IMR-90 (cell line): ENCODE results near the gene HOXA2. TPM values are rescaled to one million over a fixed set of nuclear protein-coding genes. Genes with fewer than 3 reads are reported as not detected.

Experiments used
- ATAC-seq: fragments of 200-7000 bp; cut with Tn5 transposase; 2 replicates; pipeline ENCODE4 v1.9.1; 2020; ENCODE audit warnings: low read depth, mild to moderate bottlenecking, moderate library complexity
- BruUV-seq: library from RNA; stranded (reverse); fragments of 400-500 nt; replicated peaks from 2 replicates; lab custom pipeline; 2021; lab: Mats Ljungman, UMichigan
- CTCF ChIA-PET: fragments of 300-600 bp; formaldehyde crosslinking; extraction: SDS; loops from one replicate; lab custom pipeline; 2021; ENCODE audit warnings: antibody characterized with exemption; lab: Yijun Ruan, JAX
- POLR2A ChIA-PET: fragments of 300-600 bp; sonication (Branson Sonifier 250); formaldehyde crosslinking; loops from one replicate; lab custom pipeline; 2022; ENCODE audit warnings: antibody characterized with exemption; ENCODE audit not compliant: unreplicated experiment; lab: Charles Lee
- DNase-seq: peaks from one replicate; pipeline ENCODE4 v3.0.0; 2013
- H2AFZ ChIP-seq: replicated peaks from 2 replicates; pipeline ENCODE3; 2013; ENCODE audit warnings: low read length, mild to moderate bottlenecking; ENCODE audit not compliant: poor library complexity
- H2AK5ac ChIP-seq: 2 replicates; pipeline ENCODE4 v1.6.1; 2013; ENCODE audit warnings: low read depth, low read length, inconsistent platforms
- H2AK9ac ChIP-seq: replicated peaks from 2 replicates; pipeline ENCODE3; 2013; ENCODE audit warnings: mild to moderate bottlenecking, low read depth, low read length, moderate library complexity; ENCODE audit not compliant: poor library complexity
- H2BK120ac ChIP-seq: 2 replicates; pipeline ENCODE4 v1.6.1; 2013; ENCODE audit warnings: low read depth, low read length, inconsistent platforms
- H2BK15ac ChIP-seq: 3 replicates; pipeline ENCODE4 v1.6.1; 2013; ENCODE audit warnings: low read depth, low read length, inconsistent platforms
- H2BK20ac ChIP-seq: 2 replicates; pipeline ENCODE4 v1.6.1; 2013; ENCODE audit warnings: low read depth, mild to moderate bottlenecking, inconsistent platforms, low read length, moderate library complexity
- H2BK5ac ChIP-seq: 2 replicates; pipeline ENCODE4 v1.6.1; 2013; ENCODE audit warnings: mild to moderate bottlenecking, low read depth, low read length, inconsistent platforms; ENCODE audit not compliant: poor library complexity, severe bottlenecking
- H3K14ac ChIP-seq: replicated peaks from 2 replicates; pipeline ENCODE4 v1.6.1; 2013; ENCODE audit warnings: low read depth, low read length, inconsistent platforms
- H3K18ac ChIP-seq: 2 replicates; pipeline ENCODE4 v1.6.1; 2013; ENCODE audit warnings: low read depth, low read length, control low read depth
- H3K23ac ChIP-seq: 2 replicates; pipeline ENCODE4 v1.6.1; 2013; ENCODE audit warnings: low read depth, low read length, inconsistent platforms
- H3K27ac ChIP-seq: 2 replicates; pipeline ENCODE4 v1.5.1; 2013; ENCODE audit warnings: mild to moderate bottlenecking, control low read depth, low read length; ENCODE audit not compliant: insufficient read depth
- H3K27me3 ChIP-seq: 2 replicates; pipeline ENCODE4 v1.6.1; 2013; ENCODE audit warnings: low read length; ENCODE audit not compliant: control insufficient read depth, insufficient read depth
- H3K36me3 ChIP-seq: 2 replicates; pipeline ENCODE4 v1.6.1; 2013; ENCODE audit warnings: low read length, mixed read lengths; ENCODE audit not compliant: control insufficient read depth, insufficient read depth
- H3K4ac ChIP-seq: 2 replicates; pipeline ENCODE4 v1.6.1; 2013; ENCODE audit warnings: low read depth, low read length, inconsistent platforms
- H3K4me1 ChIP-seq: 2 replicates; pipeline ENCODE4 v1.6.1; 2013; ENCODE audit warnings: low read length, mixed read lengths; ENCODE audit not compliant: control insufficient read depth, insufficient read depth
- H3K4me2 ChIP-seq: 2 replicates; pipeline ENCODE4 v1.6.1; 2013; ENCODE audit warnings: low read depth, mild to moderate bottlenecking, control low read depth, low read length, moderate library complexity
- H3K4me3 ChIP-seq: 2 replicates; pipeline ENCODE4 v1.5.1; 2013; ENCODE audit warnings: low read depth, mild to moderate bottlenecking, control low read depth, low read length, moderate library complexity; ENCODE audit not compliant: insufficient read depth
- H3K56ac ChIP-seq: 2 replicates; pipeline ENCODE4 v1.6.1; 2013; ENCODE audit warnings: low read length, inconsistent platforms; ENCODE audit not compliant: insufficient read depth; ENCODE audit errors: extremely low read depth
- H3K79me1 ChIP-seq, 2 experiments: 2 replicates each; pipeline ENCODE4 v1.6.1; 2013; ENCODE audit warnings: low read length in 2 of 2, inconsistent platforms in 1 of 2, low read depth in 1 of 2
- H3K9ac ChIP-seq: 2 replicates; pipeline ENCODE4 v1.6.1; 2013; ENCODE audit warnings: low read depth, low read length, control low read depth
- H3K9me1 ChIP-seq: 2 replicates; pipeline ENCODE4 v1.6.1; 2013; ENCODE audit warnings: low read length, inconsistent platforms; ENCODE audit not compliant: insufficient read depth
- H3K9me3 ChIP-seq: 2 replicates; pipeline ENCODE4 v1.6.1; 2013; ENCODE audit warnings: low read length; ENCODE audit not compliant: control insufficient read depth, insufficient read depth
- H4K20me1 ChIP-seq: 2 replicates; pipeline ENCODE4 v1.6.1; 2013; ENCODE audit warnings: low read length, inconsistent platforms; ENCODE audit not compliant: insufficient read depth
- H4K5ac ChIP-seq: 2 replicates; pipeline ENCODE4 v1.6.1; 2013; ENCODE audit warnings: mild to moderate bottlenecking, low read depth, low read length, control low read depth
- H4K8ac ChIP-seq, 2 experiments: 2 replicates each; pipeline ENCODE4 v1.6.1; 2013; ENCODE audit warnings: low read depth in 2 of 2, low read length in 2 of 2, control low read depth in 1 of 2, inconsistent platforms in 1 of 2
- H4K91ac ChIP-seq: 2 replicates; pipeline ENCODE4 v1.6.1; 2013; ENCODE audit warnings: low read depth, low read length, inconsistent platforms; ENCODE audit not compliant: insufficient read depth
- CHD1 ChIP-seq: IDR thresholded peaks from 2 replicates; pipeline ENCODE4 v1.6.1; 2012; ENCODE audit warnings: low read depth, low read length, improper control_type of control experiment
- MXI1 ChIP-seq: IDR thresholded peaks from 2 replicates; pipeline ENCODE4 v1.6.1; 2012; ENCODE audit warnings: low read depth, mild to moderate bottlenecking, low read length, moderate library complexity, borderline replicate concordance
- RAD21 ChIP-seq: IDR thresholded peaks from 2 replicates; pipeline ENCODE4 v1.6.1; 2012; ENCODE audit warnings: low read length, improper control_type of control experiment
- dilution Hi-C: fragments of 300-500 bp; cut with HindIII; formaldehyde crosslinking; loops from one replicate; pipeline ENCODE4 v1.14.3; 2018; ENCODE audit warnings: low sequenced_read_pairs; ENCODE audit not compliant: unreplicated experiment
- in situ Hi-C: fragments of 300-500 bp; cut with MboI; formaldehyde crosslinking; loops from 3 replicates; pipeline ENCODE4 v1.14.3; 2019; ENCODE audit warnings: low sequenced_read_pairs, inconsistent platforms, mixed read lengths
- intact Hi-C: fragments of 100-400 bp; cut with micrococcal nuclease; formaldehyde crosslinking; loops from 2 replicates; pipeline ENCODE4 v1.10.0; 2022
- polyA plus RNA-seq, 3 experiments: library from polyadenylated mRNA; depleted of rRNA; stranded (reverse); fragments of >200 nt; gene quantifications; 2 replicates each; pipeline ENCODE4 v1.2.3, GENCODE V29; 2012; ENCODE audit warnings: low replicate concordance in 1 of 3
- total RNA-seq: library from RNA; depleted of rRNA; stranded (reverse); fragments of >200 nt; gene quantifications from 2 replicates; pipeline ENCODE4 v1.2.3, GENCODE V29; 2012

The HOXA2 gene
- total and polyA plus RNA-seq, 2 of the 4 experiments (the other 2 are of a cell fraction): 1.6 to 3.9 TPM

GRCh38 chr7:27073076-27073475 is 29.4 kb downstream of the HOXA2 start:
- H3K27ac ChIP-seq: no peak overlapping the region
- ChIA-PET POLR2A (no interaction called here), CTCF (no interaction called here)
- DNase-seq (no peak), ATAC-seq (no peak)
- H3K9me3 ChIP-seq: no peaks in the 10 kb centered on the region
- intact Hi-C loops: no loop called here
- no peak overlapping the region for H3K14ac ChIP-seq
- H3K4me2 ChIP-seq: no peak overlapping the region
- no peaks in the 10 kb centered on the region for H3K36me3 ChIP-seq
- no peaks in the 10 kb centered on the region for H3K9me1 ChIP-seq
- BruUV-seq: no TSS peak
- H3K4me1 ChIP-seq: no peaks in the 10 kb centered on the region
- H3K18ac ChIP-seq: no peak overlapping the region
- no peaks in the 10 kb centered on the region for H4K20me1 ChIP-seq
- H2BK5ac ChIP-seq: no peak overlapping the region
- H3K23ac ChIP-seq: no peak overlapping the region
- H3K79me1 ChIP-seq: no peaks in the 10 kb centered on the region
- no peak overlapping the region for H4K8ac ChIP-seq
- no peak overlapping the region for H3K4me3 ChIP-seq
- H2BK20ac ChIP-seq: no peak overlapping the region
- no peak overlapping the region for H3K56ac ChIP-seq
- dilution Hi-C loops: no loop called here
- H2BK15ac ChIP-seq: no peak overlapping the region
- H2AK9ac ChIP-seq: no peak overlapping the region
- H3K9ac ChIP-seq: no peak overlapping the region
- no peak for TF ChIP-seq MXI1
- TF ChIP-seq RAD21: no peak
- no peak for TF ChIP-seq CHD1
- no peak overlapping the region for H3K4ac ChIP-seq
- H2AFZ ChIP-seq: no peak overlapping the region
- no peak overlapping the region for H2AK5ac ChIP-seq
- no peak overlapping the region for H4K91ac ChIP-seq
- in situ Hi-C loops: no loop called here
- peaks cover 1% of the 10 kb centered on the region; the same call in 1 of the 2 replicates for H3K27me3 ChIP-seq
- no peak overlapping the region for H2BK120ac ChIP-seq
- no peak overlapping the region for H4K5ac ChIP-seq
